ENCODE results near the gene OR10C1.

GRCh38 chr6:29466241-29466640 lies 27.1 kb downstream of the OR10C1 start:
- TF ChIP-seq CTCF (conservative IDR thresholded peaks at IDR 0.05) (no peak), ZFX (IDR thresholded peaks at IDR 0.05) (no peak)

Measured in C4-2B (cell line).